HEK293 (cell line): ENCODE data around the gene TICRR.

Source experiments
- CTCF ChIA-PET: fragments of 350-600 bp; formaldehyde crosslinking; extraction: SDS; loops from one replicate; lab custom pipeline; 2021; ENCODE audit warnings: antibody characterized with exemption; lab: Yijun Ruan, JAX
- POLR2A ChIA-PET: fragments of 300-600 bp; formaldehyde crosslinking; extraction: SDS; loops from one replicate; lab custom pipeline; 2020; ENCODE audit warnings: antibody characterized with exemption, inconsistent platforms; lab: Yijun Ruan, JAX
- H3K27ac ChIP-seq: fragments of 200-500 bp; sonication (Bioruptor generic); 2 replicates; pipeline ENCODE4 v1.5.1; 2014; ENCODE audit warnings: low read depth, low read length, control low read depth, inconsistent platforms; ENCODE audit errors: extremely low read depth
- H3K36me3 ChIP-seq, 2 experiments: fragments of 200-500 bp in 1 of 2; sonication (Bioruptor generic) in 1 of 2; 1 replicate in 1 of 2; 2 replicates in 1 of 2; pipeline ENCODE4 v1.5.1; 2014 to 2017; ENCODE audit warnings: inconsistent platforms in 2 of 2, low read length in 2 of 2; ENCODE audit not compliant: control insufficient read depth in 2 of 2, insufficient read depth in 1 of 2
- H3K4me1 ChIP-seq: fragments of 200-500 bp; sonication (Bioruptor generic); 2 replicates; pipeline ENCODE4 v1.5.1; 2014; ENCODE audit warnings: mild to moderate bottlenecking, low read length, inconsistent platforms; ENCODE audit not compliant: control insufficient read depth, insufficient read depth
- H3K4me3 ChIP-seq: 2 replicates; pipeline ENCODE4 v1.5.1; 2011; ENCODE audit warnings: low read depth, mild to moderate bottlenecking, control low read depth, low read length, moderate library complexity
- H3K9me3 ChIP-seq: fragments of 200-500 bp; sonication (Bioruptor generic); 2 replicates; pipeline ENCODE4 v1.5.1; 2014; ENCODE audit warnings: low read depth, low read length, inconsistent platforms; ENCODE audit not compliant: control insufficient read depth, insufficient read depth
- GFI1B ChIP-seq: fragments of 450-650 bp; formaldehyde crosslinking; IDR thresholded peaks from 2 replicates; pipeline ENCODE4 v1.5.1; 2016; ENCODE audit warnings: missing biosample characterization, missing genetic modification characterization
- HOXC10 ChIP-seq: sonication (generic); formaldehyde crosslinking; IDR thresholded peaks from 2 replicates; pipeline ENCODE4 v1.8.1; 2023; ENCODE audit warnings: mild to moderate bottlenecking, missing genetic modification reagents
- ZBTB1 ChIP-seq: fragments of 450-650 bp; formaldehyde crosslinking; IDR thresholded peaks from 2 replicates; pipeline ENCODE4 v1.5.1; 2016; ENCODE audit warnings: missing biosample characterization, missing genetic modification characterization
- ZIC2 ChIP-seq: fragments of 450-650 bp; formaldehyde crosslinking; IDR thresholded peaks from 2 replicates; pipeline ENCODE4 v1.5.1; 2016; ENCODE audit warnings: missing biosample characterization, missing genetic modification characterization
- ZNF121 ChIP-seq: fragments of 450-650 bp; formaldehyde crosslinking; IDR thresholded peaks from 2 replicates; pipeline ENCODE4 v1.5.1; 2016; ENCODE audit warnings: missing biosample characterization, missing genetic modification characterization
- ZNF146 ChIP-seq: fragments of 450-650 bp; formaldehyde crosslinking; IDR thresholded peaks from 2 replicates; pipeline ENCODE4 v1.5.1; 2016; ENCODE audit warnings: missing biosample characterization, missing genetic modification characterization
- ZNF366 ChIP-seq: fragments of 450-650 bp; formaldehyde crosslinking; conservative IDR thresholded peaks from 2 replicates; pipeline ENCODE4 v1.5.1; 2016; ENCODE audit warnings: missing biosample characterization, missing genetic modification characterization
- ZNF394 ChIP-seq: fragments of 450-650 bp; formaldehyde crosslinking; IDR thresholded peaks from 2 replicates; pipeline ENCODE4 v1.5.1; 2016; ENCODE audit warnings: missing biosample characterization, missing genetic modification characterization, mild to moderate bottlenecking, moderate library complexity, borderline replicate concordance
- ZNF596 ChIP-seq: fragments of 450-650 bp; IDR thresholded peaks from 2 replicates; pipeline ENCODE4 v1.5.0; 2018; ENCODE audit warnings: missing biosample characterization, mild to moderate bottlenecking, missing genetic modification characterization, moderate library complexity
- ZNF677 ChIP-seq: fragments of 450-650 bp; IDR thresholded peaks from 2 replicates; pipeline ENCODE4 v1.5.0; 2018; ENCODE audit warnings: missing biosample characterization, mild to moderate bottlenecking, missing genetic modification characterization, moderate library complexity
- TF ChIP-seq, protein P1 (sequence below): fragments of 450-650 bp; formaldehyde crosslinking; IDR thresholded peaks from 2 replicates; pipeline ENCODE4 v1.5.1; 2016; ENCODE audit warnings: missing biosample characterization, missing genetic modification characterization
- TF ChIP-seq, protein P2 (sequence below): fragments of 450-650 bp; formaldehyde crosslinking; IDR thresholded peaks from 2 replicates; pipeline ENCODE4 v1.5.1; 2016; ENCODE audit warnings: missing biosample characterization, missing genetic modification characterization
- TF ChIP-seq, protein P3 (sequence below): fragments of 450-650 bp; formaldehyde crosslinking; IDR thresholded peaks from 2 replicates; pipeline ENCODE4 v1.5.1; 2017; ENCODE audit warnings: missing biosample characterization, missing genetic modification characterization
- TF ChIP-seq, protein P4 (sequence below): fragments of 450-650 bp; formaldehyde crosslinking; IDR thresholded peaks from 2 replicates; pipeline ENCODE4 v1.5.1; 2016; ENCODE audit warnings: missing biosample characterization, missing genetic modification characterization, low read depth
- TF ChIP-seq, protein P5 (sequence below): fragments of 450-650 bp; formaldehyde crosslinking; IDR thresholded peaks from 2 replicates; pipeline ENCODE4 v1.5.1; 2016; ENCODE audit warnings: missing biosample characterization, missing genetic modification characterization, low read depth
- TF ChIP-seq, protein P6 (sequence below): fragments of 450-650 bp; formaldehyde crosslinking; IDR thresholded peaks from 2 replicates; pipeline ENCODE4; 2016; ENCODE audit warnings: missing biosample characterization, missing genetic modification characterization
- TF ChIP-seq, protein P7 (sequence below): fragments of 450-650 bp; formaldehyde crosslinking; IDR thresholded peaks from 2 replicates; pipeline ENCODE4 v1.5.1; 2017; ENCODE audit warnings: missing biosample characterization, mild to moderate bottlenecking, missing genetic modification characterization, moderate library complexity

The TICRR gene

DNA sequence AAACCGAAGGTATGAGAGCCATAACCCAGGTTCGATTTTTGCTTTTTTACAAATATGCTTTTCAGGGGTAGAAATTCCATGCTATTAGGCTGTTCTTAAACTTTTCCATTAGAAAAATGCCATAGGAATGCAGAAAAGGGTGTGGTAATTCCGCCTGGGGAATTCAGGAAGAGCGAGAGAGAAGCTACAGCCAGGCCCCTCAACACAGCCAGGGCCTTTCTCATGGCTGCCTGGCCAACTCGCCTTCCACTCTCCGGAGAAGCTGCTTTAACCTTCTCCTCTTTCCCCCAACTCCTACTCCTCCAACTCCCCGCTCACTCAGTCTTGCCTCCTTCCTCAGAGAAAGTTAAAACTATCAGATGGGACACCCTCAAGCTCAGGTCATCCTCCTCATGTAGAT, 9.1 kb upstream of the TICRR start (continued):
- TF ChIP-seq, protein P1, sequence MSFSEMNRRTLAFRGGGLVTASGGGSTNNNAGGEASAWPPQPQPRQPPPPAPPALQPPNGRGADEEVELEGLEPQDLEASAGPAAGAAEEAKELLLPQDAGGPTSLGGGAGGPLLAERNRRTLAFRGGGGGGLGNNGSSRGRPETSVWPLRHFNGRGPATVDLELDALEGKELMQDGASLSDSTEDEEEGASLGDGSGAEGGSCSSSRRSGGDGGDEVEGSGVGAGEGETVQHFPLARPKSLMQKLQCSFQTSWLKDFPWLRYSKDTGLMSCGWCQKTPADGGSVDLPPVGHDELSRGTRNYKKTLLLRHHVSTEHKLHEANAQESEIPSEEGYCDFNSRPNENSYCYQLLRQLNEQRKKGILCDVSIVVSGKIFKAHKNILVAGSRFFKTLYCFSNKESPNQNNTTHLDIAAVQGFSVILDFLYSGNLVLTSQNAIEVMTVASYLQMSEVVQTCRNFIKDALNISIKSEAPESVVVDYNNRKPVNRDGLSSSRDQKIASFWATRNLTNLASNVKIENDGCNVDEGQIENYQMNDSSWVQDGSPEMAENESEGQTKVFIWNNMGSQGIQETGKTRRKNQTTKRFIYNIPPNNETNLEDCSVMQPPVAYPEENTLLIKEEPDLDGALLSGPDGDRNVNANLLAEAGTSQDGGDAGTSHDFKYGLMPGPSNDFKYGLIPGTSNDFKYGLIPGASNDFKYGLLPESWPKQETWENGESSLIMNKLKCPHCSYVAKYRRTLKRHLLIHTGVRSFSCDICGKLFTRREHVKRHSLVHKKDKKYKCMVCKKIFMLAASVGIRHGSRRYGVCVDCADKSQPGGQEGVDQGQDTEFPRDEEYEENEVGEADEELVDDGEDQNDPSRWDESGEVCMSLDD (tag by site-specific recombination), result no peak
- TF ChIP-seq, protein P2, sequence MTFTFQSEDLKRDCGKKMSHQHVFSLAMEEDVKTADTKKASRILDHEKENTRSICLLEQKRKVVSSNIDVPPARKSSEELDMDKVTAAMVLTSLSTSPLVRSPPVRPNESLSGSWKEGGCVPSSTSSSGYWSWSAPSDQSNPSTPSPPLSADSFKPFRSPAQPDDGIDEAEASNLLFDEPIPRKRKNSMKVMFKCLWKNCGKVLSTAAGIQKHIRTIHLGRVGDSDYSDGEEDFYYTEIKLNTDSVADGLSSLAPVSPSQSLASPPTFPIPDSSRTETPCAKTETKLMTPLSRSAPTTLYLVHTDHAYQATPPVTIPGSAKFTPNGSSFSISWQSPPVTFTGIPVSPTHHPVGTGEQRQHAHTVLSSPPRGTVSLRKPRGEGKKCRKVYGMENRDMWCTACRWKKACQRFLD (tag by site-specific recombination), result no peak
- TF ChIP-seq ZBTB1 (tag by site-specific recombination) (no peak), ZNF394 (tag by site-specific recombination) (no peak)

DNA sequence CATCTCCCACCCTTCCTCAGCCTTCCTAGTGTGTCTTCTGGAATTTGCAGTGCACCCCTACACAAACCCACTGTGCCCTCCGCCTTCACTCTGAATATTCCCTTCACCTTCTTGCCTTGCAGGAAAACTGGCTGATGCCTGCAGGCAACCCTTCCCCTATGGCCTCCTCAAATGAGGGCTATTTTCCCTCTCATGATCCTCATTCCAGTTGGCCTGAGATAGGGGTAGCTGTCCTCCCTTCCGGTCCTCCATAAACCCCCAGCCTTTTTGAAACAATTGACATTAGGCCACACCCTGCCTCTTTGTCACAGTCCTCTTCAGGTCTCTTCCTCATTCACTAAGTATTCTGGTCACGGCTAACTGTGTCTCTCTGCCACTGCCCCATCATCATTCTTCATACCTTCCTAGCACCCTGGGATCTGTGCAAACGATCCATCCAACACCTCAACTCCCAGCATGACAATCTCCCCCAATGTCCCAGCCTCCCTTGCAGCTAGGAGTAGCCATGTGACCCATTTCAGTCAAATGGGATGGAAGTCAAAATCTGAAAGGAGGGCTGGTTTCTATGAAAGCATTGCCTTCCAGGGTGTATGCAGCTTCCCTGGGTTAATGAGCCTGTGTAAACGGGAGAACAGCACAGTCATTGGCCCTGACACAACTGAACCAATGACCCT, 8.5 kb upstream of the TICRR start:
- H3K4me3 ChIP-seq, result no peak overlapping the region
- ChIA-PET POLR2A (interaction anchor here (0.6 to 3.2 kb wide), 3 partner anchors 8 to 34 kb away, joined by 3 to 22 read pairs (median 5); partner anchors contain the start of gene TICRR), CTCF (interaction anchor here (1.3 to 3.5 kb wide), 5 partner anchors 10 to 208 kb away, joined by 5 to 11 read pairs (median 5); no protein-coding TSS in a partner anchor)
- no peaks in the 10 kb centered on the region for H3K4me1 ChIP-seq
- no peaks in the 10 kb centered on the region for H3K36me3 ChIP-seq
- no peaks in the 10 kb centered on the region for H3K9me3 ChIP-seq
- TF ChIP-seq, protein P3, sequence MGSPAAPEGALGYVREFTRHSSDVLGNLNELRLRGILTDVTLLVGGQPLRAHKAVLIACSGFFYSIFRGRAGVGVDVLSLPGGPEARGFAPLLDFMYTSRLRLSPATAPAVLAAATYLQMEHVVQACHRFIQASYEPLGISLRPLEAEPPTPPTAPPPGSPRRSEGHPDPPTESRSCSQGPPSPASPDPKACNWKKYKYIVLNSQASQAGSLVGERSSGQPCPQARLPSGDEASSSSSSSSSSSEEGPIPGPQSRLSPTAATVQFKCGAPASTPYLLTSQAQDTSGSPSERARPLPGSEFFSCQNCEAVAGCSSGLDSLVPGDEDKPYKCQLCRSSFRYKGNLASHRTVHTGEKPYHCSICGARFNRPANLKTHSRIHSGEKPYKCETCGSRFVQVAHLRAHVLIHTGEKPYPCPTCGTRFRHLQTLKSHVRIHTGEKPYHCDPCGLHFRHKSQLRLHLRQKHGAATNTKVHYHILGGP (tag by site-specific recombination), result no peak
- TF ChIP-seq, protein P4, sequence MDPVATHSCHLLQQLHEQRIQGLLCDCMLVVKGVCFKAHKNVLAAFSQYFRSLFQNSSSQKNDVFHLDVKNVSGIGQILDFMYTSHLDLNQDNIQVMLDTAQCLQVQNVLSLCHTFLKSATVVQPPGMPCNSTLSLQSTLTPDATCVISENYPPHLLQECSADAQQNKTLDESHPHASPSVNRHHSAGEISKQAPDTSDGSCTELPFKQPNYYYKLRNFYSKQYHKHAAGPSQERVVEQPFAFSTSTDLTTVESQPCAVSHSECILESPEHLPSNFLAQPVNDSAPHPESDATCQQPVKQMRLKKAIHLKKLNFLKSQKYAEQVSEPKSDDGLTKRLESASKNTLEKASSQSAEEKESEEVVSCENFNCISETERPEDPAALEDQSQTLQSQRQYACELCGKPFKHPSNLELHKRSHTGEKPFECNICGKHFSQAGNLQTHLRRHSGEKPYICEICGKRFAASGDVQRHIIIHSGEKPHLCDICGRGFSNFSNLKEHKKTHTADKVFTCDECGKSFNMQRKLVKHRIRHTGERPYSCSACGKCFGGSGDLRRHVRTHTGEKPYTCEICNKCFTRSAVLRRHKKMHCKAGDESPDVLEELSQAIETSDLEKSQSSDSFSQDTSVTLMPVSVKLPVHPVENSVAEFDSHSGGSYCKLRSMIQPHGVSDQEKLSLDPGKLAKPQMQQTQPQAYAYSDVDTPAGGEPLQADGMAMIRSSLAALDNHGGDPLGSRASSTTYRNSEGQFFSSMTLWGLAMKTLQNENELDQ (tag by site-specific recombination), result no peak
- no peak for TF ChIP-seq ZBTB1 (tag by site-specific recombination)
- no peak for TF ChIP-seq HOXC10 (CRISPR knock-in tag)
- H3K27ac ChIP-seq, result no peak overlapping the region

DNA sequence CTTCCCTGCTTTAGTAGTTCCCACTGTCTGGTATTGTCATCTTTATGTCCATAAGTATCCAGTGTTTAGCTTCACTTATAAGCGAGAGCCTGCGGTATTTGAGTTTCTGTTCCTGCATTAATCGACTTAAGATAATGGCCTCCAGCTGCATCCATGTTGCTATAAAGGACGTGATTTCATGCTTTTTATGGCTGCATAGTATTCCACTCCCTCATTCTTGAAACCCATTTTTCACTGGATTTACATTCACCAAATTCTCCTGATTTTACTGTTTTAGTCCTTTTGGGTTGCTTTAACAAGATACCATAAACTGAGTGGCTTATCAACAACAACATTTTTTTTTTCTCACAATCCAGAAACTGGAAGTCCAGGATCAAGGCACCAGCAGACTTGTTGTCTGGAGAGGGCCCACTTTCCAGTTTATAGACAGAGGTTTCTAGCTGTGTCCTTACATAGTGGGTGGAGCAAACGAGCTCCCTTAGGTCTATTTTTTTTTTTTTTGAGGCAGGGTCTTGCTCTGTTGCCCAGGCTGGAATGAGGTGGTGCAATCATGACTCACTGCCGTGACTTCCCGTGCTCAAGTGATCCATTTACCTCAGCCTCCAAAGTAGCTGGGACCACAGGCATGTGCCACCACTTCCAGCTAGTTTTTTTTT, 6.1 kb upstream of the TICRR start:
- POLR2A ChIA-PET, result interaction anchor here (0.6 to 0.7 kb wide), 2 partner anchors 8 to 117 kb away, joined by 3 to 4 read pairs; no protein-coding TSS in a partner anchor
- no peaks in the 10 kb centered on the region for H3K9me3 ChIP-seq
- no peak overlapping the region for H3K27ac ChIP-seq
- CTCF ChIA-PET, result interaction anchor here (0.6 to 2.0 kb wide), 3 partner anchors 77 to 209 kb away, joined by 3 to 9 read pairs (median 5); no protein-coding TSS in a partner anchor
- TF ChIP-seq ZBTB1 (tag by site-specific recombination) (no peak), ZNF146 (tag by site-specific recombination) (peak; percentile 92), GFI1B (tag by site-specific recombination) (no peak), ZNF596 (tag by site-specific recombination) (no peak), HOXC10 (CRISPR knock-in tag) (no peak), ZNF121 (tag by site-specific recombination) (peak; percentile 48; the same call in 1 of the 2 replicates), ZNF366 (tag by site-specific recombination) (no peak), ZIC2 (no peak), ZNF677 (no peak)
- TF ChIP-seq, protein P5, sequence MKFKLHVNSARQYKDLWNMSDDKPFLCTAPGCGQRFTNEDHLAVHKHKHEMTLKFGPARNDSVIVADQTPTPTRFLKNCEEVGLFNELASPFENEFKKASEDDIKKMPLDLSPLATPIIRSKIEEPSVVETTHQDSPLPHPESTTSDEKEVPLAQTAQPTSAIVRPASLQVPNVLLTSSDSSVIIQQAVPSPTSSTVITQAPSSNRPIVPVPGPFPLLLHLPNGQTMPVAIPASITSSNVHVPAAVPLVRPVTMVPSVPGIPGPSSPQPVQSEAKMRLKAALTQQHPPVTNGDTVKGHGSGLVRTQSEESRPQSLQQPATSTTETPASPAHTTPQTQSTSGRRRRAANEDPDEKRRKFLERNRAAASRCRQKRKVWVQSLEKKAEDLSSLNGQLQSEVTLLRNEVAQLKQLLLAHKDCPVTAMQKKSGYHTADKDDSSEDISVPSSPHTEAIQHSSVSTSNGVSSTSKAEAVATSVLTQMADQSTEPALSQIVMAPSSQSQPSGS (tag by site-specific recombination), result no peak
- TF ChIP-seq, protein P6, sequence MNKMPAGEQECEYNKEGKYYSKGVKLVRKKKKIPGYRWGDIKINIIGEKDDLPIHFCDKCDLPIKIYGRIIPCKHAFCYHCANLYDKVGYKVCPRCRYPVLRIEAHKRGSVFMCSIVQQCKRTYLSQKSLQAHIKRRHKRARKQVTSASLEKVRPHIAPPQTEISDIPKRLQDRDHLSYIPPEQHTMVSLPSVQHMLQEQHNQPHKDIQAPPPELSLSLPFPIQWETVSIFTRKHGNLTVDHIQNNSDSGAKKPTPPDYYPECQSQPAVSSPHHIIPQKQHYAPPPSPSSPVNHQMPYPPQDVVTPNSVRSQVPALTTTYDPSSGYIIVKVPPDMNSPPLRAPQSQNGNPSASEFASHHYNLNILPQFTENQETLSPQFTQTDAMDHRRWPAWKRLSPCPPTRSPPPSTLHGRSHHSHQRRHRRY (tag by site-specific recombination), result no peak
- TF ChIP-seq, protein P7, sequence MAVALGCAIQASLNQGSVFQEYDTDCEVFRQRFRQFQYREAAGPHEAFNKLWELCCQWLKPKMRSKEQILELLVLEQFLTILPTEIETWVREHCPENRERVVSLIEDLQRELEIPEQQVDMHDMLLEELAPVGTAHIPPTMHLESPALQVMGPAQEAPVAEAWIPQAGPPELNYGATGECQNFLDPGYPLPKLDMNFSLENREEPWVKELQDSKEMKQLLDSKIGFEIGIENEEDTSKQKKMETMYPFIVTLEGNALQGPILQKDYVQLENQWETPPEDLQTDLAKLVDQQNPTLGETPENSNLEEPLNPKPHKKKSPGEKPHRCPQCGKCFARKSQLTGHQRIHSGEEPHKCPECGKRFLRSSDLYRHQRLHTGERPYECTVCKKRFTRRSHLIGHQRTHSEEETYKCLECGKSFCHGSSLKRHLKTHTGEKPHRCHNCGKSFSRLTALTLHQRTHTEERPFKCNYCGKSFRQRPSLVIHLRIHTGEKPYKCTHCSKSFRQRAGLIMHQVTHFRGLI, result no peak
- TF ChIP-seq, all 188 proteins: peak for 2
- no peak overlapping the region for H3K4me3 ChIP-seq
- H3K36me3 ChIP-seq, result no peaks in the 10 kb centered on the region; a peak in 1 of 3 replicates
- H3K4me1 ChIP-seq, result no peaks in the 10 kb centered on the region
